ENCODE data around the gene SRPK2.
"Not testable (repeated sequence)": the region's sequence is repeated elsewhere in the genome, so short reads cannot be mapped to it uniquely, and the experiment has no call there.

Gene SRPK2

GRCh38 chr7:105426606-105427146 is 38.0 kb upstream of the SRPK2 start:
- H3K79me2 ChIP-seq (ENCODE audit: insufficient read depth, low read depth): no peaks in the 10 kb centered on the region
- H3K9ac ChIP-seq: no peak overlapping the region
- no peak overlapping the region for H3K27ac ChIP-seq
- peaks cover 12% of the 10 kb centered on the region for H3K4me1 ChIP-seq (ENCODE audit: low read depth, poor library complexity, severe bottlenecking)
- no peaks in the 10 kb centered on the region for H3K36me3 ChIP-seq (ENCODE audit: insufficient read depth)
- no peak for TF ChIP-seq CTCF (conservative IDR thresholded peaks at IDR 0.05; ENCODE audit: low read depth, low read length)
- H2AFZ ChIP-seq (ENCODE audit: low read depth): no peak overlapping the region
- H3K27me3 ChIP-seq (ENCODE audit: insufficient read depth, low read depth): no peaks in the 10 kb centered on the region
- H3K4me2 ChIP-seq: no peak overlapping the region
- no peaks in the 10 kb centered on the region for H4K20me1 ChIP-seq (ENCODE audit: insufficient read depth)
- no peak overlapping the region for H3K4me3 ChIP-seq (IDR thresholded peaks at IDR 0.05; ENCODE audit: insufficient read depth, low read depth, low read length)

- Histone ChIP-seq H3K4me2 (no peak overlapping the region), H3K27me3 (ENCODE audit: insufficient read depth, low read depth) (no peaks in the 10 kb centered on the region), H3K9ac (no peak overlapping the region), H3K4me3 (IDR thresholded peaks at IDR 0.05; ENCODE audit: insufficient read depth, low read depth, low read length) (no peak overlapping the region), H3K27ac (no peak overlapping the region), H3K79me2 (ENCODE audit: insufficient read depth, low read depth) (no peaks in the 10 kb centered on the region), H3K4me1 (ENCODE audit: low read depth, poor library complexity, severe bottlenecking) (no peaks in the 10 kb centered on the region), H3K36me3 (ENCODE audit: insufficient read depth) (no peaks in the 10 kb centered on the region), H2AFZ (ENCODE audit: low read depth) (no peak overlapping the region), H4K20me1 (ENCODE audit: insufficient read depth) (no peaks in the 10 kb centered on the region)
- TF ChIP-seq CTCF (conservative IDR thresholded peaks at IDR 0.05; ENCODE audit: low read depth, low read length): no peak
These were observed 35.3 kb upstream of the SRPK2 start for GRCh38 chr7:105423987-105424386.

GRCh38 chr7:105413887-105414437 is 25.2 kb upstream of the SRPK2 start:
- no peaks in the 10 kb centered on the region for H3K4me1 ChIP-seq (ENCODE audit: low read depth, poor library complexity, severe bottlenecking)
- no peaks in the 10 kb centered on the region for H3K79me2 ChIP-seq (ENCODE audit: insufficient read depth, low read depth)
- H3K27me3 ChIP-seq (ENCODE audit: insufficient read depth, low read depth): no peaks in the 10 kb centered on the region
- no peaks in the 10 kb centered on the region for H4K20me1 ChIP-seq (ENCODE audit: insufficient read depth)
- TF ChIP-seq CTCF (conservative IDR thresholded peaks at IDR 0.05; ENCODE audit: low read depth, low read length): no peak
- no peak overlapping the region for H3K4me2 ChIP-seq
- H3K4me3 ChIP-seq (IDR thresholded peaks at IDR 0.05; ENCODE audit: insufficient read depth, low read depth, low read length): no peak overlapping the region
- H3K27ac ChIP-seq: no peak overlapping the region
- no peak overlapping the region for H3K9ac ChIP-seq
- no peaks in the 10 kb centered on the region for H3K36me3 ChIP-seq (ENCODE audit: insufficient read depth)
- H2AFZ ChIP-seq (ENCODE audit: low read depth): no peak overlapping the region

- not testable (repeated sequence) for H3K27ac ChIP-seq; H4K20me1 ChIP-seq (ENCODE audit: insufficient read depth); H3K36me3 ChIP-seq (ENCODE audit: insufficient read depth); H3K4me3 ChIP-seq (IDR thresholded peaks at IDR 0.05; ENCODE audit: insufficient read depth, low read depth, low read length); H3K27me3 ChIP-seq (ENCODE audit: insufficient read depth, low read depth); H3K4me1 ChIP-seq (ENCODE audit: low read depth, poor library complexity, severe bottlenecking); H3K9ac ChIP-seq; H2AFZ ChIP-seq (ENCODE audit: low read depth); H3K79me2 ChIP-seq (ENCODE audit: insufficient read depth, low read depth); H3K4me2 ChIP-seq
These were observed 22.1 kb upstream of the SRPK2 start for GRCh38 chr7:105410774-105411173.

GRCh38 chr7:105409775-105410174 is 21.1 kb upstream of the SRPK2 start:
- H4K20me1 ChIP-seq (ENCODE audit: insufficient read depth); H3K4me2 ChIP-seq; H3K27me3 ChIP-seq (ENCODE audit: insufficient read depth, low read depth); H3K4me1 ChIP-seq (ENCODE audit: low read depth, poor library complexity, severe bottlenecking); H3K4me3 ChIP-seq (IDR thresholded peaks at IDR 0.05; ENCODE audit: insufficient read depth, low read depth, low read length); H2AFZ ChIP-seq (ENCODE audit: low read depth); H3K27ac ChIP-seq; H3K79me2 ChIP-seq (ENCODE audit: insufficient read depth, low read depth); H3K36me3 ChIP-seq (ENCODE audit: insufficient read depth); H3K9ac ChIP-seq: not testable (repeated sequence)
